ENCODE data around the gene ANO9. TPM values are rescaled to one million over a fixed set of nuclear protein-coding genes. Genes with fewer than 3 reads are reported as not detected.
A peak's percentile ranks its signal among the peaks of the same experiment; 100 is the strongest.

The ANO9 gene
- total RNA-seq, 6 donors from 2014 or later: 11.7 to 62.9 (median 18.8) TPM

DNA sequence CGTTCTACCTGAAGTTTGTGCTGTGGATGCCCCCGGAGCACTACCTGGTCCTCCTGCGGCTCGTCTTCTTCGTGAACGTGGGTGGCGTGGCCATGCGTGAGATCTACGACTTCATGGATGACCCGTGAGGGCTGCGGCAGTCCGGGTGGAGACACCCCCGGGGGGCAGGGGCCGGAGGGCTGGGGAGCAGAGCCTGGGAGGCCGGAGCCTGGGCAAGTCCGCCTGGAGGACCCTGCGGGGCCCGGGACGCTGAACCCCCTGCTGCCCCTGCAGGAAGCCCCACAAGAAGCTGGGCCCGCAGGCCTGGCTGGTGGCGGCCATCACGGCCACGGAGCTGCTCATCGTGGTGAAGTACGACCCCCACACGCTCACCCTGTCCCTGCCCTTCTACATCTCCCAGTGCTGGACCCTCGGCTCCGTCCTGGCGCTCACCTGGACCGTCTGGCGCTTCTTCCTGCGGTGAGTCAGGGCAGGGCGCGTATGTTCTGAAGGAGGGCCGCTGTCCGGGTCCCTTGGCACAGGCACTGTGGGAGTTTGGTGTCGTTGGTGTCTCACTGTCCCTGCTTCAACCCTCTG, 47.9 kb upstream of the ANO9 start:
- Histone ChIP-seq H3K27me3 (no peaks in the 10 kb centered on the region), H3K36me3 (peaks cover 7 to 49% (median 29%) of the 10 kb centered on the region in 4 donors), H3K9me3 (no peaks in the 10 kb centered on the region), H3K4me3 (no peak overlapping the region), H3K27ac (no peak overlapping the region), H3K4me1 (no peaks in the 10 kb centered on the region)
- ATAC-seq (ENCODE audit: low FRiP score in 2 of 2) (no peak), DNase-seq (peak in 1 of 2 donors; percentile 85)
- TF ChIP-seq, protein P1, sequence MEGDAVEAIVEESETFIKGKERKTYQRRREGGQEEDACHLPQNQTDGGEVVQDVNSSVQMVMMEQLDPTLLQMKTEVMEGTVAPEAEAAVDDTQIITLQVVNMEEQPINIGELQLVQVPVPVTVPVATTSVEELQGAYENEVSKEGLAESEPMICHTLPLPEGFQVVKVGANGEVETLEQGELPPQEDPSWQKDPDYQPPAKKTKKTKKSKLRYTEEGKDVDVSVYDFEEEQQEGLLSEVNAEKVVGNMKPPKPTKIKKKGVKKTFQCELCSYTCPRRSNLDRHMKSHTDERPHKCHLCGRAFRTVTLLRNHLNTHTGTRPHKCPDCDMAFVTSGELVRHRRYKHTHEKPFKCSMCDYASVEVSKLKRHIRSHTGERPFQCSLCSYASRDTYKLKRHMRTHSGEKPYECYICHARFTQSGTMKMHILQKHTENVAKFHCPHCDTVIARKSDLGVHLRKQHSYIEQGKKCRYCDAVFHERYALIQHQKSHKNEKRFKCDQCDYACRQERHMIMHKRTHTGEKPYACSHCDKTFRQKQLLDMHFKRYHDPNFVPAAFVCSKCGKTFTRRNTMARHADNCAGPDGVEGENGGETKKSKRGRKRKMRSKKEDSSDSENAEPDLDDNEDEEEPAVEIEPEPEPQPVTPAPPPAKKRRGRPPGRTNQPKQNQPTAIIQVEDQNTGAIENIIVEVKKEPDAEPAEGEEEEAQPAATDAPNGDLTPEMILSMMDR (IDR thresholded peaks at IDR 0.05): no peak
- no peak for TF ChIP-seq POLR2AphosphoS5 (IDR thresholded peaks at IDR 0.05)
- no peak for TF ChIP-seq EP300 (IDR thresholded peaks at IDR 0.05)
- TF ChIP-seq POLR2A (IDR thresholded peaks at IDR 0.05): no peak
- WGBS, 2 donors: 95 to 96% methylated on average over 33 of the region's 37 CpGs

DNA sequence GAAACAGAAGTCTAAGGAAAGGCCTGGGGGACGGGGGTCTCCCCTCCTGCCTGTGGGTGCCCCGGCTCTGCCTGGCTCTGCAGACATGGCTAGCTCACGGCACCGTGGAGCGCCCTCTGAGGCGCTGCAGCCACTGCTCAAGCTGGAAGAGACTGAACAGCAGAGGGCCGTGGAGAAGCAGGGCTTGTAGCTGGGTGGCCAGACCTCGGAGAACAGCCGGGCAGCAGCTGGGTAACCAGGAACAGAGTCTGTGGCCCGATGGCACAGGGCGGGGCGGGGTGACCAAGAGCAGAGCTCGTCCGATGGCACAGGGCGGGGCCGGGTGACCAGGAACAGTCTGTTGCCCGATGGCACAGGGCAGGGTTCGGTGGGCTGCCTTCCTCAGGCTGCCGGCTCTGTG, 47.2 kb upstream of the ANO9 start:
- 93% methylated on average over 8 to 19 of the region's 19 CpGs for whole genome bisulfite sequencing, 2 donors
- ATAC-seq (ENCODE audit: low FRiP score in 2 of 2): no peak
- DNase-seq: peak in 1 of 2 donors; percentile 73
- H3K4me3 ChIP-seq: no peak overlapping the region
- H3K4me1 ChIP-seq: no peaks in the 10 kb centered on the region
- no peaks in the 10 kb centered on the region for H3K9me3 ChIP-seq
- TF ChIP-seq POLR2AphosphoS5 (IDR thresholded peaks at IDR 0.05) (no peak), POLR2A (IDR thresholded peaks at IDR 0.05) (no peak)
- H3K36me3 ChIP-seq: peaks cover 0 to 42% (median 22%) of the 10 kb centered on the region in 4 donors
- H3K27ac ChIP-seq: no peak overlapping the region
- H3K27me3 ChIP-seq: no peaks in the 10 kb centered on the region

DNA sequence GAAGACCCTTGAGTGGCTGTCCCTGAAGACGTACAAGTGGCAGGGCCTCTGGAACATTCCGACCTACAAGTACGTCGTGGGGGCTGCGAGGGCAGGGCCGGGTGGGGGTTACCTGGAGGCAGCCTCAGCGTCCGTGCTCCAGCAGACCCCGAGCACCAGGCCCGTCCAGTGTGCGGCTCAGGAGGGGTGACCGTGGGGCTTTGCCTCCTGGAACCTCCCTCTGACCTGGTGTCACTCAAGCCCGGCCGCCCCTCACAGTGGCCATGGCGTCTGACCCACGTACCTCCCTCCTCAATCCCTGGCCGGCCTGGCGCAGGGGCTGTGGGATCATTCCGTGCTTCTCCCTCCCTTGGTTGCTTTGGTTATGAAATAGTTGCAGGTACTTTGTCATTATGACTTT, 46.8 kb upstream of the ANO9 start:
- WGBS, 2 donors: 95 to 100% methylated on average over 10 to 15 of the region's 19 CpGs
- H3K4me1 ChIP-seq: no peaks in the 10 kb centered on the region
- ATAC-seq (ENCODE audit: low FRiP score in 2 of 2): no peak
- no peaks in the 10 kb centered on the region for H3K27me3 ChIP-seq
- TF ChIP-seq EP300 (IDR thresholded peaks at IDR 0.05) (no peak), POLR2AphosphoS5 (IDR thresholded peaks at IDR 0.05) (no peak), POLR2A (IDR thresholded peaks at IDR 0.05) (no peak)
- TF ChIP-seq, protein P1 (IDR thresholded peaks at IDR 0.05): no peak
- H3K4me3 ChIP-seq: no peak overlapping the region
- H3K9me3 ChIP-seq: no peaks in the 10 kb centered on the region
- peaks cover 0 to 38% (median 18%) of the 10 kb centered on the region in 4 donors for H3K36me3 ChIP-seq
- DNase-seq: peak in 1 of 2 donors; percentile 76
- H3K27ac ChIP-seq: no peak overlapping the region

DNA sequence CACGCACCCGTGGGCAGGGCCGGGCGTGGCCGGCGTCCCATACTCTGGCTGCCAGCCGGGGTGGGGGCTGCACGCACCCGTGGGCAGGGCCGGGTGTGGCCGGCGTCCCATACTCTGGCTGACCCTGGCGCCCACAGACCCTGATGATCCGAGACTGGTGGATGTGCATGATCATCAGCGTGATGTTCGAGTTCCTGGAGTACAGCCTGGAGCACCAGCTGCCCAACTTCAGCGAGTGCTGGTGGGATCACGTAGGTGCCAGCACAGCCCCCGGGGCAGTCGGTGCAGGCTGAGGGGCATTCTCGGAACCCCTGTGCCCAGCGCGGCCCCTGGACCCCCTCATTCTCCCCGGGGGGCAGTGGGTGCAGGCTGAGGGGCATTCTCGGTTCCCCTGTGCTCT, 46.3 kb upstream of the ANO9 start:
- Histone ChIP-seq H3K9me3 (no peaks in the 10 kb centered on the region), H3K4me3 (no peak overlapping the region), H3K27ac (no peak overlapping the region), H3K4me1 (no peaks in the 10 kb centered on the region), H3K36me3 (peaks cover 0 to 33% (median 13%) of the 10 kb centered on the region in 4 donors), H3K27me3 (no peaks in the 10 kb centered on the region)
- ATAC-seq (ENCODE audit: low FRiP score in 2 of 2) (no peak), DNase-seq (no peak)
- TF ChIP-seq EP300 (IDR thresholded peaks at IDR 0.05): no peak
- TF ChIP-seq POLR2A (IDR thresholded peaks at IDR 0.05): no peak
- TF ChIP-seq, protein P1 (IDR thresholded peaks at IDR 0.05): no peak
- no peak for TF ChIP-seq POLR2AphosphoS5 (IDR thresholded peaks at IDR 0.05)
- 92% methylated on average over 25 of the region's 25 CpGs; no CpG with 5 or more reads in 1 of the 2 donors for WGBS, 2 donors

GRCh38 chr11:487571-488021, 45.8 kb upstream of the ANO9 start:
- TF ChIP-seq, protein P1 (IDR thresholded peaks at IDR 0.05): no peak
- no peak for TF ChIP-seq EP300 (IDR thresholded peaks at IDR 0.05)
- no peak for TF ChIP-seq POLR2A (IDR thresholded peaks at IDR 0.05)
- TF ChIP-seq POLR2AphosphoS5 (IDR thresholded peaks at IDR 0.05): no peak
- Histone ChIP-seq H3K27ac (no peak overlapping the region), H3K27me3 (no peaks in the 10 kb centered on the region), H3K36me3 (peaks cover 0 to 28% (median 11%) of the 10 kb centered on the region in 4 donors), H3K4me3 (no peak overlapping the region), H3K9me3 (no peaks in the 10 kb centered on the region), H3K4me1 (no peaks in the 10 kb centered on the region)
- ATAC-seq (ENCODE audit: low FRiP score in 2 of 2): no peak
- 87 to 96% methylated on average over 11 to 14 of the region's 22 CpGs for WGBS, 2 donors
- DNase-seq: peak in 1 of 2 donors; percentile 69

Measured in upper lobe of left lung (tissue), 6 donors.